HG03196 (cell line): ENCODE results near the gene MOCOS.
A peak's percentile ranks its signal among the peaks of the same experiment; 100 is the strongest.

ENCODE experiments used
- ATAC-seq: cut with Tn5 transposase; IDR thresholded peaks from one replicate; pipeline ENCODE4 v1.9.1; 2021; ENCODE audit not compliant: unreplicated experiment

The MOCOS gene

DNA sequence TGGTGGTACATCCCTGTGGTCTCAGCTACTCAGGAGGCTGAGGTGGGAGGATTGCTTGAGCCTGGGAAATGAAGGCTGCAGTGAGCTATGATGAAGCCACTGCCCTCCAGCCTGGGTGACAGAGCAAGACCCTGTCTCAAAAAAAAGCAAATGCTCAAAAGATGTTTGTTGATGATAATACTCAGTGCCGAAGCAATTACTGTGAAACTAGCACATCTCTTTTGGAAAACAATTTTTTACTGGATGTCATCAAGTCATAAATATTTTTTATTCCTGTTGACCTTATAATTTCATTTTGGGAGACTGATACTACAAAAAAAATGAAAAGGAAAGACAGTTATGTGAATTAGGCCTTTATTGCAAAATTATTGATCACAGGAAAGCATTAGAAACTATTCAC, 75.7 kb downstream of the MOCOS start:
- ATAC-seq = no peak

DNA sequence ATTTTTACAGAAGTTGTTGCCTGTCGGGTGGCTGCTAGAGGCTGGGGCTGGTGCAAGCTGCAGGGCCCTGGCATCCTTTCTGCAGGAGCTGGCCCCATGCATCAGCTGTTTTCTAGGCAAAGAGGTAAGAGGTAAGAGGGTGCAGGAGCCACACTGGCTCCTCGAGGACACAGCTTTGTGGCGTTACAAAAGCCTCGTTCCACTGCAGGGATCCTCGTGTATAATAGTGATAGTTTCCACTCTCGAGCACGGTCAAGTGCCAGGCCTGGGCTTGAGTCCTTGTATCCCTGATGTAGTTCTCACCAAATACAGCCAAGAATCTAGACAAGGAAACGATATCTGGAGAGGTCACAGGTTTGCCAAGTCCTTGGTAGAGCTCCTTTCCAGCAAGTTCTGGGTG, 77.0 kb downstream of the MOCOS start:
- ATAC-seq = no peak

DNA sequence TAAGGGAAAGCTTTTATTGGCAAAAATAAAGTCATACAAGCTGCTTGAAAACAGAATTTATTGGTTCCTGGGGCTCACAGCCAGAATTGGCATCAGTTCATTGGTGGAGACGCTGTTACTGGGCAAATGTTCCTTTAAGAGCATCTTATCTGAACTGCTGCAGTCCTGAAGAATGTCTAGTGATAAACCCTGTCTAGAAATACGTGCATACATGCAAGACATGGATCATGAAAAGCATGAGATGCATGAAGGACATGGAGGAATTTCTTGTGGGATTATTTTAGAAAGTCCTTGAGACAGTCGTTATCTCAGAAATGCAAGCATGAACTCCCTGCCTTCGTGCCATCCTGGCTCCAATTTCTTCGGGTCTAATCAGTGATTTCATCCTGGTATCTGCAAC, 77.7 kb downstream of the MOCOS start:
- no peak for ATAC-seq

DNA sequence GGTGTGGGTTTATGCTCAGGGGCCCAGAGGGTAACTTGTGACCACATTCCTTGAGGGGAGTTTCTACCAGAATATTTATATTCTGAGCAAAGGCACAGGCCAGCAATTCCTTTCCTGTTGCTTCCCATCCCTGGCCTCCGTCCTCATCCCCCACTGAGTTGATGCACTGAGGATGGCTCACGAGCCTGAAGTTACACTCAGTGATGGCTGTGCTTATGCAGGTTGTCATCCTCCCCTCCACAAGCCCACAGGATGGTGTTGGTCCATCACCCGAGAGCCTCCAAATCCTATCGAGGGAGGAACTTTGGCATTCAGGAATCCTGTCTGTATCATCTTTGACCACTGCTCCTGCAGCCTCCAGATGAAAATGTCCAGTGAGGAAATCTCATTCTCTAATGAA, 81.9 kb downstream of the MOCOS start:
- no peak for ATAC-seq

DNA sequence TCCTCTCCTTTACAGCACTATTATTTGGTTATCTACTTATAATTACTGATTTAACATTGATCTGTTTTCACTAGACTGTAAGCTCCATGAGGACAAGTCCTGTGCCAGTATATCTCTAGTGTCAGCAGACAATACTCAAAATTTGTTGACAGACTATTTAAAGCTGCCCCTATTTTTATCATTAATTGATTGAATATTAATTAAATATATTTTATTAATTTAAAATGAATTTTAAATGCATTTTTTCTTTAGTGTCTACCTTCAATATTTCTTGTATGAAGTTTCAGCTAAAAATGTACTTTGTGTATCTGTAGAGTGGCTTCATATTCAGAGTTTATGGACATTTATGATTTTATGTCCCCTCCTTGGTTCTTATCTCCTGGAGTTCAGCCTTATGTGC, 83.9 kb downstream of the MOCOS start:
- ATAC-seq = no peak

DNA sequence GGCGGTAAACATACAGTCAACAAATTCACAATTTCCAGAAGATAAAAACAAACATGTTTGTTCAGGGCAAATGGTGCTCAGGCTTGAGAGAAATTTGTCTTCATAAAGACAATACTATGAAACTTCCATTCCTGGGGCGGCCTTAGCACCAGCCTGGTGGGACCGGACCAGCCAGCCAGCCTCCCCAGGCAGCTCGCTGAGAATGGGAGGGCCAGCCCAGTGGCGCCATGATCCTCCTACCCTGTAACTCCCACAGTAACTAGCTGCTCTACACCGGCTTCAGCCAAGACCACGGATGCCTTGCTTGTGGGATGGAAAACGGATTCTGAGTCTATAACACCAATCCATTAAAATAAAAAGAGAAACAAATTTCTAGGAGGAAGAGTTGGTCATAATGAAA, 86.0 kb downstream of the MOCOS start:
- ATAC-seq = no peak

DNA sequence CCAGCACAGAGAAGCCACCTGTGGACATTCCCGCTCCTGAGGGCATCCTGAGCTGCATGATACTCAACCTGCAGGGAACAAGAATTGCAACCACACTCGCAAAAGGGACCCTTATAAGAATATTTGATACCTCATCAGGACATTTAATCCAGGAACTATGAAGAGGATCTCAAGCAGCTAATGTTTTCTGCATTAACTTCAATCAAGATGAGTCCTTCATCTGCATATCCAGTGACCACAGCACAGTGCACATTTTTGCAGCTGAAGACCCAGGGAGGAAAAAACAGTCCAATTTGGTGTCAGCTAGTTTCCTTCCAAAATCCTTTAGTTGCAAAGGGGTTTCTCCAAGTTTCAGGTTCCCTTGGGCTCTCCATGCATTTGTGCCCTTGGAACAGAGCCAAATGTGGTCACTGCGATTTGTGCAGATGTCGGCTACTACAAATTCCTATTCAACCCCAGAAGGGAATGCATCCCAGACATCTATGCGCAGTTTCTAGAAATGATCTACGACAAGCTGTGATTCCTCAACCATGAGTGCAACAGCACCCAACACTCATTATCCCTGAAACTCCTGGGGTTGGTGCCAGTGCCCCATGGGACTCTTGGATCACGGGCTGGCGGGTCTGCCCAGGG, 86.9 kb downstream of the MOCOS start:
- ATAC-seq = no peak

DNA sequence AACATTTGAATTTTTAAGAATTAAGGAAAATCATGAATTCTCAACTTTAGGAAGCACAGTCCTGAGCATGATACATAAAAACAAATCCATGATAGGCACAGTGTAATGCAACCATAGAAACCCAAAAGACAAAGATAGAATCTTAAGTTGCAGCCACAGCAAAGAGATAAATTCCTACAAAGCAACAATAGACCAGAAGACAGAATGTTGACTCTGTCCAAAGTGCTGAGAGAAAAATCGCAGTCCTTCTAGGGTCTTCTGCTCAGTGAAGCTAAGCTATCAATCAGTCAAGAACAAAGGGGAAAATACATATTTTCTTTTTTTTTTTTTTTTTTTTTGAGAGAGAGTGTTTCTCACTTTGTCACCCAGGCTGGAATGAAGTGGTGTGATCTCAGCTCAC, 88.3 kb downstream of the MOCOS start:
- ATAC-seq = no peak

DNA sequence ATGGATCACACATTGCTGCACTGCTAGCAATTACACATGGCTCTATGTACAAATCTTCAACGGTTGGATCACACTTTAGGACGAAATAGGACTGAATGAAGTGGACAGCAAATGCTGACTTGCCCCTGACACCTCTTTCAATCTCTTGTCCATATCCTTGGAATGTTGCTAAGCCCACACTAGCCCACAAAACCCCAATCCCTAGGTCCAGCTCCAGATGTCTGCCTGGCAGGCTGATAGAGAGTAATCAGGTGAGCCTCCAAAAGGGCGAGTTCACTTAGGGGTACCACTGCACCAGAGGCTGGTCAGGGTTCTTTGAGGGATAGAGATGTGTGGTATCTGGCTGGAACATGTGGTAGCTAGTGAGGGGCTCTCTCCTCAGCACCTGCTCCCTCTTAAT, 91.7 kb downstream of the MOCOS start:
- no peak for ATAC-seq

DNA sequence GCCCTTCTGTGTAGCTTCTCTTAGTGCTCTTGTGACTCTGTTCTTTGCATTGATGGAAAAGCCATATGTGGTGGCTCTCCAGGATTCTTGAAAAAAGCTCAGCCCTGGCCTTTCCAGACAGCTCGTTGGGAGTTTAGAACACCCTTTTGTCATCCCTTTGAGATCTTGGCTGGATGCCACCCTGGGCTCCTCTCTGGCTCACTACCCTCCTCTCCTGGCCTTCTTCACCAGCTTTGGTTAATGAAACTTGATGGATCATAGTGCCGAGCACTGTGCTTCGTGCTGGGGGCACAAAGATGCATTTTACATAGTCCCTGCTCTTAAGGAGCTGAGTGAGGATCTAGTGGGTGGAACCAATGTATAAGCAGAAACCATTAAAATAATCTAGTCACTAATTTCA, 94.6 kb downstream of the MOCOS start:
- ATAC-seq = no peak

DNA sequence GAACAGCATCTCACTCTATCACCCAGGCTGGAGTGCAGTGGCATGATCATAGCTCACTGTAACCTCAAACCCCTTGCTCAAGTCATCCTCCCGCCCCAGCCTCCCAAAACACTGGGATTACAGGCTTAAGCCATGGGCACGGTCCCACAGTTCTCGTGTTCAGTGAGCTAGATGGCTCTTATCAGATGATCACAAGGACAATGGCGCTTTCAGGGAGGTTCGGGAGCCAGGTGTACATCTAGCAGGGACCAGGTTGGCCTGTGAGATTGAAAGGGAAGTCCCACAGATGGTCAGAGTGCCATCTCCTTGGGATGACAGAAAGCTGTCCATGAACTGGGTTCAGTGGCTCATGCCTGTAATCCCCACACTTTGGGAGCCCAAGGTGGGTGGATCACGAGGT, 96.2 kb downstream of the MOCOS start:
- ATAC-seq = no peak

DNA sequence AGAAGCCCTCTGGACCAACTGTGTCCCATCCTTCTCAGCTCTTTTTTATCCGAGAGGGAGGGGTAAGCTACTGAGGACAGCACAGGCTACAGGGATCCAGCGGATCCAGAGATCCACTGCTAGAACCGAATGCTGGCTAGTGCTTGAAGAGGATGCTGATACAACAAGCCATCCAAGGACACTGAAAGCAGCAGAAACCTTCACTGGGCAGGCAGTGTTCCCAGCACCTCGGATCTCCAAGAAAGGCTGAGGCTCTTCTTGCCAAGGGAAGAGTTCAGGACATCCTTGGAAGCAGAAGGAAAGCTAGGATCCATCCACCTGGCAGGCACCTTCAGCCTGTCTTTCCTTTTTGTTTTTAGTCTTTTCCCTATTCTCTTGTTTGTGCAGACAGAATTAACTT, 97.0 kb downstream of the MOCOS start:
- ATAC-seq = no peak

DNA sequence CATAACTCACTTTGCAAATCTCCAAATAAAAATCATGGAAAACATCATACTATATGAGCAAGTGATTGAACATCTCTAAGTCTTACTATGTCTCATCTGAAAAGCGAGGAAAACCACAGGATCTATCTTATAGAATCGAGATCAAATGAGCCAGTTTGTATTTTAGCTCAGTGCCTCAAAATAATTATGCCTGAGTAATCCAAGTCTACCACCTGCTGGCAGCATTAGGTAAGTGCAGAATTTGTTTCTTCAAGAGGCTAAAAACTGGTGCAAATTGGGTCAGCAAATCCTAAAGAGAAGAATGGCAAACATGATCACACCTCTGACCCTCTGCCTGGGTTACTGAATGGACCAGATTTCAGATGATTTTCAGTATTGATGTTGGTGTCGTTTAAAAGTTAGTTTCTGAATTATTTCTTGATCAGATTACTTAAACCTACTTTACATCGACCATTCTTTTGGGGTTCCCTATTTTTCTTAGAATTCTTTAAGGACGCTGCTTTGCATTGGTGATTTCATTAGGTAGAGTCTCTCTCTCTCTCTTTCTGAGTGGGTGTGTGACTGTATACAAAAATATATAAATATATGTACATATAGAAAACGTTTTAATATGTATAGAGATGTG, 97.5 kb downstream of the MOCOS start:
- no peak for ATAC-seq

DNA sequence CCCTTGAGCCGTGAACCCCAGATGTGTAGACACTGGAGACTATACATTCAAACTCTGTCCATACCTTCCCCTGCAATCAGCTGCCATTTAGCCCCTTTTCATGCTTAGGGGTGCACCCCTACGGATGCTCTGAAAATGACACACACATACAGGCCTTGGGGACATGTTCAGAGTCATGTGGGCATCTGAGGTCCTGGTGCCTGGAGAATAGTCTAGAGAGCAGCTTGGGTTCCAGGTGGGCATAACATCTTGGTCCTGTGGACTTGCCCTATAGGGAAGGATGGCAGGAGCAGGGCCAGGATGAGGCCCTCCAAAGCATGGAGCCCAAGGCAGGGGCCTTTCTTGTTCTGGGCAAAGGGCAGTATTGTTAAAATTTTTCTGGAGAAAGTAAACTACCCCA, 100.4 kb downstream of the MOCOS start:
- no peak for ATAC-seq

DNA sequence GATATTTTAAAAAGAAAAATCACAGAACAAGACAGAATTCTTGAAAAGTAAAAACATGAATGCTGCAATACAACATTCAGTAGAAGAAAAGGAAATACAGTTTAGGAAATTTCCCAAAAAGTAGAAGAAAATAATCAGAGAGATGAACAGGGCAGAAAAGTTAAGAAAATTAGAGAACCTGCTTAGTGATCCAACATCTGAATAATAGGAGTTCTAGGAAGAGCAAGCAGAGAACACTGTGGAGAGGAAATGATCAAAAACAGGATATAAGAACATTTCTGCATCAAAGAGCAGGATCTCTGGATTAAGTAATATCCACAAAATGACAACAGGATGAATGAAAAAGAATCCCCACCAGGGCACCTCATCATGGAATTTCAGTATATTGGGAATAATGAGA, 101.4 kb downstream of the MOCOS start:
- ATAC-seq = no peak

DNA sequence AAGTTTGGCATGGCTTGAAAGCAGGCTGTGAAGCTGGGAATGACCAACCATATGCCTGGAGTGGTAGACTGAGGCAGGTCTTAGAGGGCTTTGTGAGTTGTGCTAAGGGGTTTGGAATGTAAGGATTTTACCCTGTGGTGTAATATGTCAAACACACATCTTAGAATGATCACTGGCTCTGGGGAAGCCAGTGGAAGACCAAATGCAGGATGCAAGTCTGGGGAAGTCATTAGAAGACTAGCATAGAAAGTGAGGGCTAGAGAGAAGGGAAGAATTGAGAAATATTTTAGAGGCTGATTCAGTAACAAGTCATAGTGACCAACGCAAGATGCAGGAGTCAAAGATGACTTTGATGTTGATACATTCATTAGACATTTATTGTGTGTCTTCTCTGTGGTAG, 106.7 kb downstream of the MOCOS start:
- ATAC-seq = no peak

DNA sequence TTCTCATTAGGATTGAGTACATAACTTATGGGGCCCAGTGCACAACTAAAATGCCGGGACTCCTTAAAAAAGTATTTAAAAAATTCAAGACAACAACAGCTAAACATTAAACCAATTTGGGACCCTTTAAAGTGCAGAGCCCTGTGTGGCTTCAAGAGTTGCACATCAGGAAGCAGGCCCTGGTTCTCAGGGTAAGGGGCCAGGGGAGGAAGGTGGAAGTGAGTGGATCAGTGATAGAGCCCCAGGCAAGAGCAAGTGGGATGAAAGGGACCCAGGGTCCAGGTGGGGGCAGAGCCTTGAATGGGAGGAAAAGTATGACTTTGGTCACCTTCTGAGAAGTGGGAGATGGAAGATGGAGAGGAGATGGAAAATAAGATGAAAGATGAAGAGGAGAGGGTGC, 107.9 kb downstream of the MOCOS start:
- ATAC-seq = no peak

DNA sequence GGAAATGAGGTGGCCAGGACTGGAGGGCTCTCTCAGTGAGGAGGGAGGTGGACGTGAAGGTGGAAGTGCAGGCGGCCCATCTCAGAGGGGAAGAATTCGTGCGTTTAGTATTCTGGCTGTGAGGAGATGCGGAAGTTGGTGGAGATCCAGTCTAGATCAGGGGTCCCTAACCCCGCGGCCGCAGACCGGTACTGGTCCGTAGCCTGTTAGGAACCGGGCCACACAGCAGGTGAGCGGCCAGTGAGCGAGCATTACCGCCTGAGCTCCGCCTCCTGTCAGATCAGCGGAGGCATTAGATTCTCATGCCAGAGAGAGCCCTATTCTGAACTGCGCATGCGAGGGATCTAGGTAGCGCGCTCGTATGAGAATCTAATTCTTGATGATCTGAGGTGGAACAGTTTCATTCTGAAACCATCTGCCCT, 108.6 kb downstream of the MOCOS start:
- no peak for ATAC-seq

DNA sequence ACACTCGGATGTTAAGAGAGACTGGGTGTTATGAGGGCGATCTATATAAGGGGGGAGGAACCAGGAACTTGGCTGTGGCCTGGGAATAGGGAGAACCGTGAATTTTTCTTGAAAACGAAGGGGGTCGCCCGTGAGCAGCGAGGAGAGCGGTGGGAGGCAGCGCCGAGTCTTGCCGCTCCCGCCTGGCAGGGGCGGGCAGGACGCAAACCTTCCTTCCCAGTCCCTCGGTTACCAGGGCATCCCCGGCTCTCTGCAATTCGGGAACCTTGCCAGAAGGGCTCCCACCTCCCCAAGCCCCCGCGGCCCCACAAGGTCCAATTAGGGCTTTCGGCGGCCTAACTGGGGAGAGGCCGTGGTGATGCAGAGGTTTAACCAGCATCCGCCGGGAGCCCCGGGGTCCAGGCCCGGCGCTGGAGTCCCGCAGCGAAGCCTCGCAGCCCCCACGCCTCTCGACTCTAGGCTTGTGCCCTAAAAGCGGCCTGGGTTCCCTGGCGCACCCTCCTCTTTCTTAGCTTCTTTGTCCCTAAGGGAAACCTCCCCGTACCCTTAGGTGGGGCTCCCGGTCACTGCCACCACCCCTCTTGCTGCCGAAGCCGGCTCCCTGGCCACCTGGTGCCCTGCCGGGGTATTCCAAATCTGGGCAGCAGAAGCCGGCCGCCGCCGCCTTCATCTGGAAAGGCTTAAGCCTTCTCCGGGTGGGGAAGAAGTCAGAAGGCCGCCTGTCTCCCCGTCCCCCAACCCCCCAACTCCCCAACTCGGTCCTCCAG, 109.5 kb downstream of the MOCOS start:
- ATAC-seq = no peak

DNA sequence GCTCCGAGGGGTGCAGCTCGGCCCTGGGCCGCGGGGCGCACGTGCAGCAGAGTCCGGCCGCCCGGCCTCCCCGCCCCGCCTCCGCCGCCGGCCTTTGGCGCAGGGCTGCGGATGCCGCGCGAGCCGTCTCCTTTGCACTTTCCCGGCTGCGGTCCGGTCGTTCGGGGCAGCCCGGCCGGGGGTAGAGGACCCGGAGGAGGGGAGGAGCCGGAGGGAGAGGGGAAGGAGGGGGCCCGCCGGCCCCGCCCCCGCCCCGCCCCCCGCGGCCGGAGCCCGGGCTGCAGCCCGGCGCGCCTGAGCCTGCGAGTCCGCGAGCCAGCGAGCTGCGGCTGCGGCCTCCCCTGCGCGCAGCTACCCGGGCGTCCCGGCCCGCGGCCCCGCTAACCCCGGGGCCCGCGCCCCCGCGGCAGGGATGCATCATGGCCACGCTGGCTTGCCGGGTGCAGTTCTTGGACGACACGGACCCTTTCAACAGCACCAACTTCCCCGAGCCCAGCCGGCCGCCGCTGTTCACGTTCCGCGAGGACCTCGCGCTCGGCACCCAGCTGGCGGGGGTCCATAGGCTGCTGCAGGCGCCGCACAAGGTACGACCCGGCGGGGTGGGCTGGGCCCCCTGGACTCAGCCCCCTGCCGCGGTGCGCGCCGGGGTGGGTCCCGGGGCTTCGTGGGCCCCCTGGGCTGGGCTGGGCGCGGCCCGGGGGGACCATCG, 110.3 kb downstream of the MOCOS start, which contains the start of gene FHOD3:
TSS of gene FHOD3 (plus strand) at position 297 of the 709 bp plus-strand sequence. CDS start at position 420, 123 bp downstream.
- ATAC-seq = peak; percentile 47

DNA sequence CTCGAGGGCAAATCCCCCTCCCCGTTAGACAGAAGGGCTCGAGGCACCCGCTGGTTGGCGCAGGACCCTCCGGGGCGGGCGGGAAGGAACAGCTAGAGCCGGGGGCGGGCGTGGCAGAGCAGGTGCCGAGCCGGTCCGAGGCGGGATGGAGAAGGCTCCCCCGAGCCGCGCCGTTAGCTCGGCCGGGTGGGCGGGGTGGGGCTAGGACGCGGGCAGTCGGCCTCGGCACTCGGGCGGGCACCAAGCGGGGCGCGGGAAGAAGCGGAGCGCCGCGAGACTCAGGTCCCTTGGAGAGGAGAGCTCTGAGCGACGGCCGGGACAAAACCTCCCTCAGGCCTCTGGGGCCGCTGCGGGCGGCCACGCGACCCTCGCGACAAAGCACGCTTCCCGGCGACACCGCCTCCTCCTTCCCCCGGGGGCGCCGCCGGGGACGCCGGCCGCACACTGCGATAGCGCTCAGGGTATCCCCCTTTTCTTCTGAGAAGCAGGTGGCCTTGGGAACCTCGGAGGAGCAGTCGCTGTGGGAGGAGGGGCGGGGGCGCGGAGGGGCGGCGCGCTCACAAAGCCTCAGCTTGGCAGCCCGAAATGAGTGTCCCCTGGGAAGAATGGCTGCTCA, 110.9 kb downstream of the MOCOS start:
- no peak for ATAC-seq
